Ectodermal cell (in vitro differentiated cells): ENCODE results near the gene MAPKAP1.
"Not testable (repeated sequence)": the region's sequence is repeated elsewhere in the genome, so short reads cannot be mapped to it uniquely, and the experiment has no call there.

ENCODE experiments used
- H3K27ac ChIP-seq: 2 replicates; pipeline ENCODE4 v1.7.0; 2013; ENCODE audit warnings: mild to moderate bottlenecking, low read depth, low read length; ENCODE audit not compliant: insufficient read depth, poor library complexity, severe bottlenecking
- H3K27me3 ChIP-seq: 2 replicates; pipeline ENCODE4 v1.7.0; 2013; ENCODE audit warnings: mild to moderate bottlenecking, low read length; ENCODE audit not compliant: insufficient read depth, control insufficient read depth, poor library complexity, severe bottlenecking
- H3K36me3 ChIP-seq: one replicate; pipeline ENCODE4 v1.7.0; 2013; ENCODE audit warnings: low read length; ENCODE audit not compliant: control insufficient read depth, insufficient read depth
- H3K4me1 ChIP-seq: one replicate; pipeline ENCODE4 v1.7.0; 2013; ENCODE audit warnings: low read length; ENCODE audit not compliant: control insufficient read depth, insufficient read depth
- H3K4me3 ChIP-seq: 2 replicates; pipeline ENCODE4 v1.7.0; 2013; ENCODE audit warnings: low read depth, low read length, control low read depth; ENCODE audit not compliant: insufficient read depth
- H3K9me3 ChIP-seq: 2 replicates; pipeline ENCODE4 v1.7.0; 2013; ENCODE audit warnings: mild to moderate bottlenecking, low read length, moderate library complexity; ENCODE audit not compliant: control insufficient read depth
- WGBS, 2 experiments: methylation state at CpG; one replicate each; pipeline ENCODE4 v1.1.7; 2013; ENCODE audit warnings: missing lambda C conversion rate in 2 of 2; 5-methylcytosine and 5-hydroxymethylcytosine counted together

MAPKAP1 gene

GRCh38 chr9:125694478-125694877 is 12.5 kb downstream of the MAPKAP1 start:
- Histone ChIP-seq H3K36me3 (no peaks in the 10 kb centered on the region), H3K27ac (no peak overlapping the region), H3K27me3 (no peaks in the 10 kb centered on the region), H3K4me3 (no peak overlapping the region), H3K9me3 (no peaks in the 10 kb centered on the region), H3K4me1 (peaks cover 2% of the 10 kb centered on the region)
- 64 to 88% methylated on average over 2 to 3 of the region's 3 CpGs for WGBS, 2 experiments

- WGBS, 2 experiments, result 96 to 99% methylated on average over 10 of the region's 10 CpGs
- H3K36me3 ChIP-seq, H3K27ac ChIP-seq, H3K27me3 ChIP-seq, H3K4me1 ChIP-seq, H3K4me3 ChIP-seq, H3K9me3 ChIP-seq: not testable (repeated sequence)
These were observed 13.5 kb downstream of the MAPKAP1 start for GRCh38 chr9:125693492-125693891.

- WGBS, 2 experiments, result 80 to 95% methylated on average over 1 to 2 of the region's 2 CpGs
- peaks cover 2% of the 10 kb centered on the region for H3K4me1 ChIP-seq
- H3K36me3 ChIP-seq, result no peaks in the 10 kb centered on the region
- H3K27ac ChIP-seq, result no peak overlapping the region
- no peak overlapping the region for H3K4me3 ChIP-seq
- H3K27me3 ChIP-seq, result no peaks in the 10 kb centered on the region
- H3K9me3 ChIP-seq, result no peaks in the 10 kb centered on the region
These were observed 15.1 kb downstream of the MAPKAP1 start for GRCh38 chr9:125691869-125692268.

DNA sequence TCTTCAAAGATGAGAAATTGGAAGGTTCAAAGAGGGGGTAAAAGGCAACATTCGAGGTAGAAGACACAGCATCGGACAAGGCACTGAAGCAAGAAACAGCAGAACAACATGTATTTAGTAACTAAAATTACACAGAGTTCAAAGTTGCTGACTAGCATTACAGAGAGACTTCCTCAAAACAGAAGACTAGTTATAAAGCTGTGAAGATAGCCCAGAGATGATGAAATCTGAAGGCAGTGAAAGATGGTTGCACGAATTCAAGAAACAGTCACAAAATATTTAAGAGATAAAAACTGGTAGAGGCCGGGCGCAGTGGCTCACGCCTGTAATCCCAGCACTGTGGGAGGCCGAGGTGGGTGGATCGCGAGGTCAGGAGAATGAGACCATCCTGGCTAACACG is 16.3 kb downstream of the MAPKAP1 start:
- Histone ChIP-seq H3K36me3 (no peaks in the 10 kb centered on the region), H3K4me3 (no peak overlapping the region), H3K27ac (no peak overlapping the region), H3K27me3 (no peaks in the 10 kb centered on the region), H3K9me3 (no peaks in the 10 kb centered on the region), H3K4me1 (peaks cover 2% of the 10 kb centered on the region)
- 92 to 95% methylated on average over 10 of the region's 10 CpGs for WGBS, 2 experiments

DNA sequence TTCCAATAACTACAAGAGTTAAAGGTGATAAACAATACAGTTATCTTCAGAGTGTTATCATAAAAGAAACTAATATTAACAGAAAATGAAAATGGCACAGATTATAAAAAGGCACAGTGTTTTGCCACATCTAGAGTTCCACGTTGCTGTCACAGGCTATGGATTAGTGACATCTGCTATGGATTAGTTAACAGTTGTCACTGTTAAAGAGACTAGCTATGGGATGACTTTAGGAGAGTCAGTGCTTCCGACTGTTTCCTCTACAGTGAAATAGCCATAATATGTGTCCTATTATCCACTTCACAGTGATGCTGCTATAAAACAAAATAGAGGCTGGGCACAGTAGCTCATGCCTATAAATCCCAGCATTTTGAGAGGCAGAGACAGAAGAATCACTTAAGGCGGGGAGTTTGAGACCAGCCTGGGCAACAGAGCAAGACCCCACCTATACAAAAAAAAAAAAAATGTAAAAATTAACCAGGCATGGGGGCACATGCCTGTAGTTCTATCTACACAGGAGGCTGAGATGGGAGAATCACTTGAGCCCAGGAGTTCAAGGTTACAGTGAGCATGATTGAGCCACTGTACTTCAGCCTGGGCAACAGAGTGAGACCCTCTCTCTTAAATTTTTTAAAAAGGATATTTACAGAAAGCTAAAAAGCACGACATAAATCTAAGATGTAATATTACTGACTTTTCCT is 19.7 kb downstream of the MAPKAP1 start:
- WGBS, 2 experiments, result 88 to 91% methylated on average over 3 to 4 of the region's 4 CpGs
- Histone ChIP-seq H3K27me3 (no peaks in the 10 kb centered on the region), H3K4me3 (no peak overlapping the region), H3K36me3 (no peaks in the 10 kb centered on the region), H3K9me3 (no peaks in the 10 kb centered on the region), H3K27ac (no peak overlapping the region), H3K4me1 (no peaks in the 10 kb centered on the region)

DNA sequence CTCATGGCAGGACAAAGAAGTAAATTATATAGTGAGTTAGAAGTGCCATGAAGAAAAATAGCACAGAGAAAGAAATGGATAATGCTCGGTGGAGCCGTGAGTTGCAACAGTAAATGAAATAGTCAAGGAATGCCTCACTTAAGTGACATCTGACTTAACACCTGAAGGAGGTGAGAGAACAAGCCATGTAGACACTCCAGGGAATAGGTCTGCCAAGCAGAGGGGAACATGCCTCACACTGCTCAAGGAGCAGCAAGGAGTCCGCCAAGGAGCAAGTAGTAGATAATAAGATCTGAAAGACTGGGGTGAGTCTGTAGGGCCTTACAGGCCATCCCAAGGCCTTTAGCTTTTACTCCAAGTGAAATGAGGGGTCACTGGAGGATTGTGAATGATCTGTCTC is 21.8 kb downstream of the MAPKAP1 start:
- Histone ChIP-seq H3K36me3 (no peaks in the 10 kb centered on the region), H3K4me3 (no peak overlapping the region), H3K27ac (no peak overlapping the region), H3K9me3 (no peaks in the 10 kb centered on the region), H3K4me1 (peaks cover 6% of the 10 kb centered on the region), H3K27me3 (no peaks in the 10 kb centered on the region)
- 93% methylated on average over 3 of the region's 3 CpGs for WGBS, 2 experiments

DNA sequence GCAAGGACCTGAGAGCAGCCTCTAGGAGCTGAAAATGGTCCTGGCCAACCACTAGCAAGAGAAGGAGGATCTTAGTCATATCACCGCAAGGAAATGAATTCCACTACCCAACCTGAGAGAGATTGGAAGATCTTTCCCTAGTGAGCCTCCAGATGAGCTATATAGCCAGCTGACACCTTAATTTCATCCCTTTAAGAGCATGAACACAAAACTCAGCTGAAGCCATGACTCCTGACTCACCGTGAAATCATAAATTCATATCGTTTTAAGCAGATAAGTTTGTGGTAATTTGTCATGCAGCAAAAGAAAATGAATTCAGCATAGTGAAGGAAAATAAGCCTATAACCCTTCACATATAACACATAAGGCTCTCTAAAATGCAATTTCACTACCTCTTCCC is 23.5 kb downstream of the MAPKAP1 start:
- Histone ChIP-seq H3K4me1 (peaks cover 6% of the 10 kb centered on the region), H3K4me3 (no peak overlapping the region), H3K36me3 (no peaks in the 10 kb centered on the region), H3K27me3 (no peaks in the 10 kb centered on the region), H3K9me3 (no peaks in the 10 kb centered on the region), H3K27ac (no peak overlapping the region)
- 95 to 98% methylated on average over 3 of the region's 3 CpGs for WGBS, 2 experiments

GRCh38 chr9:125682340-125682739 is 24.7 kb downstream of the MAPKAP1 start:
- Histone ChIP-seq H3K27me3 (no peaks in the 10 kb centered on the region), H3K4me3 (no peak overlapping the region), H3K9me3 (no peaks in the 10 kb centered on the region), H3K36me3 (no peaks in the 10 kb centered on the region), H3K27ac (no peak overlapping the region), H3K4me1 (peaks cover 6% of the 10 kb centered on the region)
- 100% methylated on average over 1 to 2 of the region's 2 CpGs for WGBS, 2 experiments

DNA sequence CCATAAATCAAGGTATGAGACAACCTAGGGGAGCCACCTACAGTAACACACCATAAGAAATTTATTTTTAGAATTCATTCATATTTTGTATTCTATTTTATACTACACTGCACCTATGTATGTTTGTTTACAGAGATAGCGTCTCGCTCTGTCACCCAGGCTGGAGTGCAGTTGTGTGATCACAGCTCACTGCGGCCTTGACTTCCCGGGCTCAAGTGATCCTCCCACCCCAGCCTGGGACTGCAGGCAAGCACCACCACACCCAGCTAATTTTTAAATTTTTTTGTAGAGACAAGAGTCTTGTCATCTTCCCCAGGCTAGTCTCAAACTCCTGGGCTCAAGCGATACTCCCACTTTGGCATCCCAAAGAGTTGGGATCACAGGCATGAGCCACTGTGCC is 25.4 kb downstream of the MAPKAP1 start:
- peaks cover 6% of the 10 kb centered on the region for H3K4me1 ChIP-seq
- WGBS, 2 experiments, result 87 to 91% methylated on average over 5 of the region's 5 CpGs
- H3K9me3 ChIP-seq, result no peaks in the 10 kb centered on the region
- no peak overlapping the region for H3K4me3 ChIP-seq
- H3K27me3 ChIP-seq, result no peaks in the 10 kb centered on the region
- H3K27ac ChIP-seq, result no peak overlapping the region
- H3K36me3 ChIP-seq, result no peaks in the 10 kb centered on the region

DNA sequence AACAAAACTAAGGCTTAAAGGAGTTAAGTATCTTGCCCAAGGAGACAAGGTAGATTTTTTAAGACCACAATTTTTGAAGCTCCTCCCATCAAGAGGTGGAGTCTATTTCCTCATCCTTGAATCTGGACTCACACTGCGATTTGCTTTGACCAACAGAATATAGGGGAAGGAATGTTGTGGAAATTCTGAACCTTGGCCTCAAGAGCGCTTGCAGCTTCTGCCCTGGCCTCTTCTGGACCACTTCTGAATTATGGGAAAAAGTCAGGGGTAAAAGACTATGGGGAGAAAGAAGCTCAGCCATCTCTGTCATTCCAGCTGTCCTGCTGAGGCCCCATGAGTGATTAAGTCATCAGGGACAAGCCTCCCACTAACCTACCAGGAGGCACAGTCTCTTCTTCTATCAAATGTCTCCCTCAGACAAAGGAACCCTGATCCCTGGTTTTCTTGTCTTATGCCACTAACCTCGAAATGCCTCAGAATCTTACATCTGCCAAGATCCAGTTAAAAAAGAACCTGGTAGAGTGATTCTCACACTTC is 25.9 kb downstream of the MAPKAP1 start:
- H3K4me3 ChIP-seq, result no peak overlapping the region
- 87 to 89% methylated on average over 3 of the region's 3 CpGs for WGBS, 2 experiments
- H3K4me1 ChIP-seq, result peaks cover 6% of the 10 kb centered on the region
- no peaks in the 10 kb centered on the region for H3K27me3 ChIP-seq
- H3K36me3 ChIP-seq, result no peaks in the 10 kb centered on the region
- H3K27ac ChIP-seq, result no peak overlapping the region
- H3K9me3 ChIP-seq, result no peaks in the 10 kb centered on the region
